ENCODE measurements around the gene AHRR. TPM values are rescaled to one million over a fixed set of nuclear protein-coding genes. Genes with fewer than 3 reads are reported as not detected.
A peak's percentile ranks its signal among the peaks of the same experiment; 100 is the strongest.

AHRR gene
- total RNA-seq, 1 donor from 2014 or later, result 10.5 TPM

DNA sequence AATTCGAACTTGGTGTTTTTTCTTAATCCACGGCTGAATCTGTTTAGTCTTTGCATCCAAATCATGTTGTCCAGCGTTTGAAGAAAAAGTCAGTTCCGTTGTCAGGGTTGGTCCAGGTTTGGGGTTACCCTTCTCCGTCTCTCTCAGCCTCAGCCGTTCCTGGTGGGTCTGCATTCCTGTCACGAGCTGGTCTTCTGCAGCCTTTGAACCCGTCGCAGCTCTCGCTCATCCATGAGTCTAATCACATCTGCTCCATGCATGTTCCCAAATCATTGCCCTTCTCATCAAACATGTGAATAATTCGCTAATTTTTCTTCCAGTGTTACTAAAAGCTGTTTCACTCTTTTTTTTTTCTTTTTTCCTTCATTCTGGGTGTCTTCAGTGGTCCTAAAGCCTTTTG, 82.5 kb downstream of the AHRR start:
- H3K36me3 Mint-ChIP-seq (ENCODE audit: low read depth, unreplicated experiment), result peaks cover 13% of the 10 kb centered on the region
- H4K20me1 ChIP-seq (ENCODE audit: insufficient read depth, low read length), result no peaks in the 10 kb centered on the region
- H3K27me3 ChIP-seq (ENCODE audit: insufficient read depth, low read length), result no peaks in the 10 kb centered on the region
- no peak overlapping the region for H3K27ac ChIP-seq (ENCODE audit: low read depth, low read length)
- H3K4me1 ChIP-seq (ENCODE audit: insufficient read depth, low read length), result peaks cover 24% of the 10 kb centered on the region
- H3K9me3 Mint-ChIP-seq (ENCODE audit: unreplicated experiment), result peaks cover 8% of the 10 kb centered on the region
- no peaks in the 10 kb centered on the region for H3K36me3 ChIP-seq (ENCODE audit: insufficient read depth, low read length)
- FAIRE-seq, result no peak
- no peak overlapping the region for H3K4me2 ChIP-seq (ENCODE audit: low read length)
- no peaks in the 10 kb centered on the region for H3K79me2 ChIP-seq (ENCODE audit: insufficient read depth, low read length)
- DNase-seq (ENCODE audit: low read depth), result no peak
- TF ChIP-seq EZH2 (IDR thresholded peaks at IDR 0.05; ENCODE audit: insufficient read depth, low read length), result no peak
- TF ChIP-seq, protein P1, sequence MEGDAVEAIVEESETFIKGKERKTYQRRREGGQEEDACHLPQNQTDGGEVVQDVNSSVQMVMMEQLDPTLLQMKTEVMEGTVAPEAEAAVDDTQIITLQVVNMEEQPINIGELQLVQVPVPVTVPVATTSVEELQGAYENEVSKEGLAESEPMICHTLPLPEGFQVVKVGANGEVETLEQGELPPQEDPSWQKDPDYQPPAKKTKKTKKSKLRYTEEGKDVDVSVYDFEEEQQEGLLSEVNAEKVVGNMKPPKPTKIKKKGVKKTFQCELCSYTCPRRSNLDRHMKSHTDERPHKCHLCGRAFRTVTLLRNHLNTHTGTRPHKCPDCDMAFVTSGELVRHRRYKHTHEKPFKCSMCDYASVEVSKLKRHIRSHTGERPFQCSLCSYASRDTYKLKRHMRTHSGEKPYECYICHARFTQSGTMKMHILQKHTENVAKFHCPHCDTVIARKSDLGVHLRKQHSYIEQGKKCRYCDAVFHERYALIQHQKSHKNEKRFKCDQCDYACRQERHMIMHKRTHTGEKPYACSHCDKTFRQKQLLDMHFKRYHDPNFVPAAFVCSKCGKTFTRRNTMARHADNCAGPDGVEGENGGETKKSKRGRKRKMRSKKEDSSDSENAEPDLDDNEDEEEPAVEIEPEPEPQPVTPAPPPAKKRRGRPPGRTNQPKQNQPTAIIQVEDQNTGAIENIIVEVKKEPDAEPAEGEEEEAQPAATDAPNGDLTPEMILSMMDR (IDR thresholded peaks at IDR 0.05; ENCODE audit: insufficient read depth, low read depth, low read length), result no peak
- H3K27me3 Mint-ChIP-seq (ENCODE audit: low read depth, unreplicated experiment), result peaks cover 8% of the 10 kb centered on the region
- no peak overlapping the region for H3K9ac ChIP-seq (ENCODE audit: low read length)
- no peak overlapping the region for H3K4me3 ChIP-seq (ENCODE audit: insufficient read depth, low read depth, low read length)
- H3K9me3 ChIP-seq (ENCODE audit: insufficient read depth, low read depth, low read length), result no peaks in the 10 kb centered on the region
- no peak overlapping the region for H3K4me3 Mint-ChIP-seq (ENCODE audit: unreplicated experiment)
- H2AFZ ChIP-seq (ENCODE audit: low read depth, low read length), result no peak overlapping the region
- peaks cover 12% of the 10 kb centered on the region for H3K4me1 Mint-ChIP-seq (ENCODE audit: low read depth, unreplicated experiment)
- H3K27ac Mint-ChIP-seq (ENCODE audit: unreplicated experiment), result no peak overlapping the region

DNA sequence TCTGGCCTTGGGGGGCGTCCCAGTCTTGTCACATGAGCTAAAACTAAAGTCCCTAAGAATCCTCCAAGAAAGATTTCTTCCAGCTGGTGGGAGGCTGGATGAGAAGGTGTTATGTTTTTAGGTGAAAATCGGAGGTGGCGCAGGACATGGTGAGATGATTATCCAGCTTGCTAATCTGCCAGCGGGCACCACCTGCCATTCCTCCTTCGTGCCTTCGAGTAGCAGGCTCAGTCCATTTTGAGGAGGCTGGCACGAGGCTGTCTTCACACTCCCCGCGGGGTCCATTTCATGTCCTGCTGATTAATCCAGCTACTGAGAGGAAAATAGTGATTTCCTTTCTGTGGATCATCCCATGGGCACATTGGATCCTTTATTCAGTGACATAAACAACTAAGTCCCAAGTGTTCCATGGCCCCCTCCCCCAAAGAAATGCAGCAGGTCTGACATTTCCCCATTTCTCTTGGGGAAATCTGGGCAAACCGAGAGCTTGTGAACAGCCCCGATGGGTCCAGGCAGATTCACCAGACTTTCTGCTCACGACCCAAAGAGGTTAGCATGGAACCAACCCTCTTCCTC, 83.2 kb downstream of the AHRR start:
- Histone ChIP-seq H3K4me1 (ENCODE audit: insufficient read depth, low read length) (peaks cover 17% of the 10 kb centered on the region), H3K27me3 (ENCODE audit: insufficient read depth, low read length) (no peaks in the 10 kb centered on the region), H3K36me3 (ENCODE audit: insufficient read depth, low read length) (no peaks in the 10 kb centered on the region), H3K4me2 (ENCODE audit: low read length) (no peak overlapping the region), H4K20me1 (ENCODE audit: insufficient read depth, low read length) (no peaks in the 10 kb centered on the region), H3K27ac (ENCODE audit: low read depth, low read length) (no peak overlapping the region), H2AFZ (ENCODE audit: low read depth, low read length) (no peak overlapping the region), H3K4me3 (ENCODE audit: insufficient read depth, low read depth, low read length) (no peak overlapping the region), H3K9me3 (ENCODE audit: insufficient read depth, low read depth, low read length) (no peaks in the 10 kb centered on the region), H3K79me2 (ENCODE audit: insufficient read depth, low read length) (no peaks in the 10 kb centered on the region), H3K9ac (ENCODE audit: low read length) (no peak overlapping the region)
- Mint-ChIP-seq H3K36me3 (ENCODE audit: low read depth, unreplicated experiment) (peaks cover 13% of the 10 kb centered on the region), H3K27me3 (ENCODE audit: low read depth, unreplicated experiment) (peaks cover 8% of the 10 kb centered on the region), H3K4me3 (ENCODE audit: unreplicated experiment) (no peak overlapping the region), H3K4me1 (ENCODE audit: low read depth, unreplicated experiment) (peaks cover 12% of the 10 kb centered on the region), H3K27ac (ENCODE audit: unreplicated experiment) (no peak overlapping the region), H3K9me3 (ENCODE audit: unreplicated experiment) (peaks cover 8% of the 10 kb centered on the region)
- no peak for TF ChIP-seq EZH2 (IDR thresholded peaks at IDR 0.05; ENCODE audit: insufficient read depth, low read length)
- TF ChIP-seq, protein P1 (IDR thresholded peaks at IDR 0.05; ENCODE audit: insufficient read depth, low read depth, low read length), result no peak
- FAIRE-seq (no peak), DNase-seq (ENCODE audit: low read depth) (no peak)

DNA sequence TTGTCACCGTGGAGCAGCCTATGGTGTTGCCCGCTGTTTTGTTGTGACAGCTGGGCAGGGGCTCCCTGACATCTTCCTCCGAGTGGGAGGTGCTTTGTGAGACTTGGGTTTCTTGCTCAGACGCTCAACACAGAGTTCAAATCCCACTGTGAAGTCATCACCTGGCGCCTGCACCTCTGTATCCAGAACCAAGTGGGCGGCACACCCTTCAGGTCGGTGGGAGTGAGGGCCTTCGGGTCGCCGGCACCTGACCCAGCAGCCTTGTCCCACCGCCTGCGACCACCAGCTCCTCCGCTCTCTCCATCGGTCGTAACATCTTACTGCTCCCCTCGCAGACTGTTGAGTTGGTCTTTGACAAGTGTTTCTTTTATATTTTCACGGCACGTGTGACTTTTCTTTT, 83.9 kb downstream of the AHRR start:
- H3K4me1 ChIP-seq (ENCODE audit: insufficient read depth, low read length), result peaks cover 10% of the 10 kb centered on the region
- no peak for FAIRE-seq
- Mint-ChIP-seq H3K27me3 (ENCODE audit: low read depth, unreplicated experiment) (peaks cover 8% of the 10 kb centered on the region), H3K36me3 (ENCODE audit: low read depth, unreplicated experiment) (peaks cover 13% of the 10 kb centered on the region), H3K9me3 (ENCODE audit: unreplicated experiment) (peaks cover 8% of the 10 kb centered on the region), H3K4me3 (ENCODE audit: unreplicated experiment) (peak overlapping the region; percentile 29), H3K4me1 (ENCODE audit: low read depth, unreplicated experiment) (peaks cover 7% of the 10 kb centered on the region), H3K27ac (ENCODE audit: unreplicated experiment) (no peak overlapping the region)
- H3K4me2 ChIP-seq (ENCODE audit: low read length), result no peak overlapping the region
- no peak overlapping the region for H3K27ac ChIP-seq (ENCODE audit: low read depth, low read length)
- no peaks in the 10 kb centered on the region for H4K20me1 ChIP-seq (ENCODE audit: insufficient read depth, low read length)
- DNase-seq (ENCODE audit: low read depth), result no peak
- H3K9ac ChIP-seq (ENCODE audit: low read length), result no peak overlapping the region
- no peak overlapping the region for H2AFZ ChIP-seq (ENCODE audit: low read depth, low read length)
- no peaks in the 10 kb centered on the region for H3K27me3 ChIP-seq (ENCODE audit: insufficient read depth, low read length)
- H3K79me2 ChIP-seq (ENCODE audit: insufficient read depth, low read length), result no peaks in the 10 kb centered on the region
- no peak overlapping the region for H3K4me3 ChIP-seq (ENCODE audit: insufficient read depth, low read depth, low read length)
- TF ChIP-seq EZH2 (IDR thresholded peaks at IDR 0.05; ENCODE audit: insufficient read depth, low read length), result no peak
- TF ChIP-seq, protein P1 (IDR thresholded peaks at IDR 0.05; ENCODE audit: insufficient read depth, low read depth, low read length), result no peak
- no peaks in the 10 kb centered on the region for H3K9me3 ChIP-seq (ENCODE audit: insufficient read depth, low read depth, low read length)
- no peaks in the 10 kb centered on the region for H3K36me3 ChIP-seq (ENCODE audit: insufficient read depth, low read length)
